Cerebellar cortex (tissue), 1 donor: ENCODE measurements around the gene ARHGAP40.

Source experiments
- DNase-seq: peaks from one replicate; pipeline ENCODE4 v3.0.0-alpha.2; 2015; ENCODE audit warnings: low spot score

Gene ARHGAP40

GRCh38 chr20:38685271-38685670 is 83.7 kb downstream of the ARHGAP40 start:
- DNase-seq: no peak

DNA sequence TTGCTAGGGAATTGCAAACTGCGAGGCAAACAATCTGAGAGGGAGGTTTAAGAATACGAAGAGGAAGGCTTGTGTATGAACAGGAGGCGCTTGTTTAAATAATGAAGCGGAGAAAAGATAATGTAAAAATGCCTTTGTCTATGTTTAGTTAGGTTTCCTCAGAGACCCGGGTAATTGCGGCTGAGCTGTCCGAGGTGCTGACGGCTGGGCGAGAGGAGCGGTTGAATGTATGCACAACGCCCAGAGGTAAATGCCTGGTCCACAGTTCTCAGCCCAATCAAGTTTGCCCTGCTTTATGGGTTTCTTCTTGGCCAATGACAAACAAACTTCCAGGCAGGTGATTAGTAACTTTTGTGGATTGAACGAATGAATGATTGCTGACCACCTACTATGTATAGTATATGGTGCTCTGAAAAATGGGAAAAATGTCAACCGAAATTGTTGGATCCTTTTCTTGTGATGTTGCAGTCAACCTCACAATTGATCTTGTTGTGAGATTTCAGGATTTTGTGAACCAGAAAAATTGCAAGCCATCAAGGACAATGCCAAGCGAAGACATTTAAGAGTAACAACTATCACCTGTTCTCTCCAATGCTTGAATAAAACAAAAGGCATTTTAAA is 84.4 kb downstream of the ARHGAP40 start:
- no peak for DNase-seq

- no peak for DNase-seq
These were observed 91.1 kb downstream of the ARHGAP40 start for GRCh38 chr20:38692436-38693411.

DNA sequence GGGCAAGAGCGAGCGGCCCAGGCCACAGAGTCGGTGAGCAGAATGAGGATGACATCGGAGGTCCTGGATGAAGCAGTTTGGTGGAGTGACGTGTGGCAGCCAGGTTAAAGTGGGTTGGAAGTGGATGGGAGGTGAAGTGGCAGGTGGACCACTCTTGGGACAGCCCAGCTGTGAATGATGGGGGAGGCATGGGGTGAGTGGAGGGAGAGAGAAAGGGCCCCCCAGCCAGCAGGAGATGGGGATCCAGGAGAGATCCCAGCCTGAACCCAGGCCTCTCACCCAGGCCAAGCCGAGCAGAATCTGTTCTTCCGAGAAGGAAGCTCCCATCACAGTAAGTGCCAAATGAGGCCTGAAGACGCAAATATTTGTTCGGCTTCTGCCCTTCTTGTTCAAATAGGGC is 95.7 kb downstream of the ARHGAP40 start:
- DNase-seq: no peak

DNA sequence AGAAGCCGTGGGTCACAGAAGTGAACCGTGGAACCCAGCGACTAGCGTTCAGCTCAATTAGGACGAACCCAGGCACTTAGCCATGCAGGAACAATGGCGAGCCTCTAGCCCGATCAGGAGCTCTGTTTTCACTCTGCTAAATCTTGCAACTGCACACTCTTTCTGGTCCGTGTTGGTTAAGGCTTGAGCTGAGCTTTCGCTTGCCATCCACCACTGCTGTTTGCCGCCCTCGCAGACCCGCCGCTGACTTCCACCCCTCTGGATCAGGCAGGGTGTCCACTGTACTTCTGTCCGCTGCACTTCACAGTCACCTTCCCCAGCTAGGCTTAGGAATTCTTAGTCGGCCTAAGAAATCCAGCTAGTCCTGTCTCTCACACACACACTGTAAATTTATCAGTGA is 96.9 kb downstream of the ARHGAP40 start:
- no peak for DNase-seq

DNA sequence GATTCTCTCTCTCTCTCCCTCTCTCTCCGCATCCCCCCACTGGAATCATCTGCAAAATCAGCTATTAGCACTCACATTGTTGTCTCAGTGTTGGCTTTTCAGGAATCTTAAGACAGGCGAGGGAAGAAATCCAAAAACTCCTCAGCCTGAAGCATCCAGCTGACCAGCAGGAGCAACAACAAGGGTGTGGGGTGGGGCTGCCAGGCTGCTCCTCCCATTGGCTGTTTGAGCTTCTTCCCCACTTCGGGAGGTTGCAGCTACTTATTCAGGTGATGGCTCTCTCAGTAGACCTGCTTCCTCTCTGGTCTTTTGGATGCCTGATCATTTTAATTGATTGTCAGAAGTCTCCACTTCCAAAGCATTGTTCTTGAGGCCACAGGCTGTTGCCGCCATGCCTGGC is 98.5 kb downstream of the ARHGAP40 start:
- DNase-seq: no peak
